GM19193 (cell line): ENCODE results near the gene CRACR2A.
A peak's percentile ranks its signal among the peaks of the same experiment; 100 is the strongest.

ENCODE experiments used
- POLR2A ChIP-seq: IDR thresholded peaks from 4 replicates; pipeline ENCODE4 v1.6.1; 2011; ENCODE audit not compliant: insufficient read depth, insufficient read length; ENCODE audit errors: extremely low read depth

CRACR2A gene

DNA sequence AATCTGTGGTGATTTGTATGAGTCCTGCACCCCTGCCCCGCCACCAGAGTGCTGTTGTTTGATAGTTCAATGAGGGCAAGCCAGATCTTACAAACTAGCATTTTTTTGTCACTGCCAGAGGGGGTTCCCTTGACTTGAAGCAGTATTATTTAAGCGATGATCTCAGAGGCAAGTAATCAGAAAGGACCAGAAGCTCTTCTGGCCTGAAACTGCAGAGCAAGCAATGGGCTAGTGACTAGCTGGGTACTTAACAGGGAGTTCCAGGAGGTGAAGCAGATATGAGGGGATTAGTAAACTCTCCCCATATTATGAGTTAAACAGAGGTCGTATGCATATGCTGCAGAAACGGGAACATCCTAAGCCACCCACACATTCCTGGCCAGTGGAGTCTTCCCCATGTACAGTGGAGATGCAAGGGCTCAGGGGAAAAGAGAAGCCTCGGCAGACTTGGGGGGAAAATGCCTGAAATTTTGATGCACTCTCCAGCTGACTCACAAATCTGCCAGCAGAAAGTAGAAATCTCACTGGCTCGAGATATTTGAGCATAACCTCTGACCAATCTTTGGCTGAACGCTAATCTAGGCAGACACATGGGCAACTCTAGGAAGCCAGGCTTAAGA is 8.3 kb upstream of the CRACR2A start:
- no peak for TF ChIP-seq POLR2A

DNA sequence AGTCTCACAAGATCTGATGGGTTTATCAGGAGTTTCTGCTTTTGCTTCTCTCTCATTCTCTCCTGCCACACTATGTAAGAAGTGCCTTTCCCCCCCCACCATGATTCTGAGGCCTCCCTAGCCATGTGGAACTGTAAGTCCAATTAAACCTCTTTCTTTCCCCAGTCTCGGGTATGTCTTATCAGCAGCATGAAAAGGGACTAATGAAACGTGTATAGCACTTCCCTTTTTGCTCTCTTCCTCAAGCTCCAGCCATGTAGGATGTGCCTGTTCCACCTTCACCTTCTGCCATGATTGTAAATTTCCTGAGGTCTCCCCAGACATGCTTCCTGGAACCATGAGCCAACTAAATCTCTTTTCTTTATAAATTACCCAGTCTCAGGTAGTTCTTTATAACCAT is 7.0 kb upstream of the CRACR2A start:
- TF ChIP-seq POLR2A: no peak

DNA sequence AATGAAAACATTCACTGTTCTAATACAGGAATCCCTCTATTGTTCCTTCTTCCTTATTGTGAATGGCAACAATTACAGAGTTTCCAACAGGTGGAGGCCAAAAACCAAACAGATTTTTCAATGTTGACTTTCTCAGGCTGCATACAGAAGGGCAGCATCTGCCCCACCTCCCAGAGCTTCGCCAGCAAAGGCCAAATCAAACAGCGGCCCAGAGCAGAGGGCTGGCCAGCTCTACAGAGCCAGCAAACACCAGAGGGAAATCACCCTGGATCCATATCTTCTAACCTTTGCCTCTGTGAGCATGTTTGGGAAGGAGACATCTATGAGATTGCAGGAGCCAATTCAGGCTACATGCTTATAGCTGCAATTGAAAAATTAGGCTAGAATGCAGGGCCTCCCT is 4.4 kb upstream of the CRACR2A start:
- no peak for TF ChIP-seq POLR2A

DNA sequence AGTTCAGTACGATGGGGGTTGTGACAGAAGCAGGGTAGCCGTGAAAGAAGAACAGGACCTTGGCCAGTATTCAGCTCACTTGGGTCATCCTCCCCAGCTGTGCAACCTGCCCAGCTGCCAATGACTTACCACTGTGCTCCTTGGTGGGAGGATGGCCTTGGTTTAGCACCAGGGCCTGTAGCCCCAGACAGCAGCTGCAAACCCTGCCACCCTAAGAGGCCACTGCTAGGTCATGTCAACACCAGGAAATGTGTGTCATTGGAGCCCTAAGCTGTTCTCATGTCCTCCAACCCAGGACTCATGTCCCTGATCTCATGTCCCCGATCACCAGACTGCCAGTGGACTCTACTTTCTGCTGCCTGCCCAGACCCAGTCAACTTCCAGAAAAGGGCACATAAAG is 3.0 kb upstream of the CRACR2A start:
- no peak for TF ChIP-seq POLR2A

DNA sequence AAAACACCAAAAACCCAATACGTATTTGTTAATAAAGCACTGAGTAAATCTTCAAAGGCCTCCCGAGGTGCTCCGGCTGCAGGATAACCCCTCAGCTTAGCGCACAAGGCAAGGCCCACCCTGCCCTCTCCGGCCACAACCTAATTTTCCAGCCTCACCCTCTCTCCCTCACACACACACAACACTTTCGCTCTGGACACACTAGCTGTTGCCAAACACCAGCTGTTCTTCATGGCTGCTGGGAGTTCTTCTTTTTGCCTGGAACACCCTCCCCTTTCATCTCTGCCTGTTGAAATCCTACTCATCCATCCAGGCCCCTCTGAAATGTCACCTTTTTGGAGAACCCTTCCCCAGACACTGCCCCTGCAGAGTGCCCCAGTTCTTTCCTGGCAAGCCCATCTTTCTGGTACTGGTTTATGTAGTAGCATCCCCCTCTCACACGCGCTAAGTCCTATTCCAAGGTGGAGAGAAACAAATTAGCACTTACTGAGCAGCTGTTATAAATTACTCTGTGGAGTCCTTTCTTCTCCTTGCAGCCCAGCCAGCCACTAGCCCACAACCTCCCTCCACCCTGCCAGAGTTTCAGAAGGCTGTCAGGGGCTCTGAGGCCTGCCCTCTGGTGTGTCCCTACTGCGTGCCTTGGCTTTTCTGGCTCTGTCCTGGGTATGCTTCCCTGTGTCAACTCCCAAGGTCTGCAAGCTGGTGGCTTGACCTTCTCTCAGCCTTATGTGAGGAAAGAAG is 805 bp upstream of the CRACR2A start:
- TF ChIP-seq POLR2A: no peak

DNA sequence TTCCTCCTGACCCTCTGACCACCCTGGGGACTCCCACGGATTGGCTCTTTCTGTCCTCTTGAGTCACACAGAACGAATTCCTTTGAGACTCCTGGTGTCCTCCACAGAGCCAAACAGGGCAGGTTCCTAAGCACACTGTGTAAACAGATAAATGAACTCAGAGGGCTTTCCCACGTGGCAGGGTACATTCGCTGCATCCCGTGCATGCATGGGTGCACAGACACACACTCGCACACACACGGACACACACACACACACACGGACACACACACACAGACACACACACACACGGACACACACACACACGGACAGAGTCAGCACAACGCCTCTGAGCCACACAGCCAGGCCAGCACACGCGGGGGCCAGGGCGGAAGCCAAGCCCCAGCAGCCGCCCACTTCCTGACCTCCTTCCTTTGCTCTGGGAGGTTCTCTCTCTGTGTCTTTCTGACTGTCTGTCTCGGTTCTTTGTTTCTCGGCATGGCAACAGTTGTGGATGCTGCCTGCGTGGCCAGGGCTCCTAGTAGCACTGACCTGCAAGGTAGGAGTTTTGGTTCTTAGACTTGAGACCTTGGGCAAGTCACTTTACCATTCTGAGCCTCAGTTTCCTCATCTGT is 706 bp downstream of the CRACR2A start:
- TF ChIP-seq POLR2A: peak; percentile 68

DNA sequence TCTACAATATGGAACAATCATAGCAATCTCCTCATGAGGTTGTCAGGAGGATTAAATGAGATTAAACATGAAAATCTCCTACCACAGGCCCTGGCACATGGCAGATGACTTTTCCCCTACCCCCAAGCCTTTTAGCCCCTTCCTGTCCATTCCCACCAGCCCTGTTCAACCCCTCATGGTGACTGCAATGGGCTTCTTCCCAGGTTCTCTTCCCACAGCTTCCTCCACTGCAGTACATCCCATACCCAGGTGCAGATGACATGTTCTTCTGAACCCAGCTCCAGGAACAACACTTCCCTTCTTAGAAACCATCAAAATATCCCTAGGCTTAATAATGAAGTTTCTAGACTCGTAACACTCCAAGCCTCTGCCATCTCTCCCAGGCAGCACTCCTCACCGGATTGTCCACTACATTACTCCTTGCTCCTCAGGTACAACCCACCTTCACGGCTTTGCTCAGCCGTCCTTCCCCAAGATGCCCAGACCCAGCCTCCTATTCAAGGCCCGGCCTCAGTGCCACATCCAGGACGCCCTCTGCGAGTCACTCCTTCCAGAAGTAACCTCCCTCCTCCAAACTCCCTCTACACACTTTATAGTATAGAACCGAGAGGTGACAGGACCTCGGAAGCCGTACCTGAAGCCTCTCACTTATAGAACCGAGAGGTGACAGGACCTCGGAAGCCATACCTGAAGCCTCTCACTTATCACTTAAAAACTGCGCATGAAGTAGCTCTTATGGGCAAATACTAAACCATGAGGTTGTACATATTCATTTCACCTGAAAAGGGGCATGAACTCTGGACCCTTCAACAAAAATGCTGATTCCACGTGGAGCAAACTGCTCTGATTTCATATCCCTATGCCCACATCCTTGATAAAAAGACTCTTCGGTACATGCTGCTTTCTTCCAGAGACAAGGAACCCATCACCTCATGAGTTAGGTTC is 1.5 kb downstream of the CRACR2A start:
- no peak for TF ChIP-seq POLR2A

DNA sequence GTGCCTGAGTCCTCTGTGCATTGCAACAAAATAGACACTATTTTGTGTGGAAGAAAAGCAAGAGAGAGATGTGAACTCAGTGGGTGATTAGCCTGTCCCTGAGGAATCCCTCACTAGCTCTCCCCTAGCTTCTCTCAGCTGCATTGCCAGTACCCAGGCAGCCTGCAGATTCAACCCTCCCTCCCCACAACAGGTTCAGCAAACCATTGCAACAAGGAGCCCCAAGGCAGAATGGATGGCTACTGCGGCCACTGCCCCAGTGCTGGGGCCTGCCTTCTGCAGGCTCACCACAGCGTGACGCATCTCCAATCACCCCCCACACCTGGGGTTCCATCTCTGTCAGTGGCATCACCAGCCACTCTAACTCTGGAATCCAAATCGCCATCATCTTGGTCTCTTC is 2.3 kb downstream of the CRACR2A start:
- no peak for TF ChIP-seq POLR2A

DNA sequence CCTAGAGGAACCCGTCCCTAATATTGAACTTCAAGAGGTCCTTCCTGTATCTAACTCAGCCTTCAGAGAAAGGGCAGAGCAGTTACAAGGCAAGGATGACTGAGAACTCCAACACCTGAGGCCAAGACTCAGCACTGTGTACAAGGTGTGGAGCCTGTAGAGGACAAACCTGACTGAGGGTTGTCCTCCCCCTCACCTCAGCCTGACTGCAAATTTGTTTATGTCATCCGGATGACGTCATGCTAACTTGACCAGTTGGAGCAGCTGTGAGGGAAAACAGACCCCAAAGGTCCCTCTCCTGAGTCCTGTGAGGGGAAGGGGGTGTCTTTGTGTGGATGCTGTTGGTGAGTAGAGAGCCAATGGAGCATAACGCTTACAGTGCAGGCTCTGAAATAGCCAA is 4.3 kb downstream of the CRACR2A start:
- TF ChIP-seq POLR2A: no peak

DNA sequence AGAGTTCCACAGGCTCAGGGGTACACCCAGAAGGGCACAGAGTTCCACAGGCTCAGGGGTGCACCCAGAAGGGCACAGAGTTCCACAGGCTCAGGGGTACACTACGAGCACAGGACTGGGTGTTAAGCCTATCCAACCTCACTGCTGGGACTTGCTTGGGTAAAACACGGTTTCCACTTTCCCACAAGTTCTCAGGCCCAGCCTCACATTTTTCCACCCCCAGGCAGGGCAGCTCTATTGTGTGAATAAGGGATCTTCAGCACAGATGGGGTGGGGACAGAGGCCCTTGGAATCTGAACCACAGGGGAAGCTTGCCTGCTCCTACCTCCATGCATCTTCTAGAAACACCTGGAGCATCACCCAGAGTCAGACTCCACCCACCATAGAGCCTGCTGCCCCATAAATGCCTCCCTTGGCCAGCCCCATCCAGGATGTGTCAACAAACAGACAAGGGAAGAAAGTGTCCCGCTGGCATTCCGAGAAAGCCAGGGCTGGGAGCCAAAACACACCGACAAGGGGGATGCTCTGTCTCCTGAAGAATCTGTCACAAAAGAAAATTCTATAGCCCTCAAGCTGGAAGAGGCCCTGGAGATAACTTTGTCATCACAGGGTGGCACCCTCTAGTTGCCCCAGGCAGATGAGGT is 4.8 kb downstream of the CRACR2A start:
- TF ChIP-seq POLR2A: no peak

DNA sequence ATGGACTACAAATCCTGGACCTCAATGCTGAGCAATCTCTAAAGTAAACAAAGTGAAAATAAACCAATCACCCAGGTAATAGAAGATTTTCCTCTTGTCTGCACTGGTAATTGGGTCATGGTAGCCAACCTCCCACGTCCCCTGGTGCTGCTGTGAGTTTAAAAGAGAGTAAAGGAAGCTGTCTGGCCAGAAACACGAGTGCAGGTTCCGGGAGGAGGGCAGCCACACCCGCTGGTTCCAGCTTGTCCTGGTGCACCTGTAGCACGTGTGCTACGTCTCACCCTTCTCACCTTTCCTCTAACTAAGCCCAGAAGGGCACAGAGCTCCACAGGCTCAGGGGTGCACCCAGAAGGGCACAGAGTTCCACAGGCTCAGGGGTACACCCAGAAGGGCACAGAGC is 5.4 kb downstream of the CRACR2A start:
- TF ChIP-seq POLR2A: no peak

DNA sequence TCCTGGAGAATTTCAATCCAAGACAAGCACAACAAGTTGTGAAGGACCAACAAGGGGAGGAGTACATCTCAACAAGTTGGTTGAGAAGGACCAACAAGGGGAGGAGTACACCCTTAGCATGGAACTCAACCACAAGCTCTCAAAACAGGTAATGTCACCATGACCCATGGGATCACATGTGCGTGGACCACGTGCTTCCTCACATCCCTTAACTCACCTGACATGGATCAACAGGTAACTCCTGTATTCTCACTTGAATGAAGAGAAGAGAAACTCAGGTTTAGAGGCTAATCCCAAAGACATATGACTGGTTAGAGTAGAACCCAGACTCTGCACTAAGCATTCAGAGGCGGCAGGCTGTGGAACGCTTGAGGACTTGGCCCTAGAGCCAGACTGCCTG is 6.2 kb downstream of the CRACR2A start:
- no peak for TF ChIP-seq POLR2A

DNA sequence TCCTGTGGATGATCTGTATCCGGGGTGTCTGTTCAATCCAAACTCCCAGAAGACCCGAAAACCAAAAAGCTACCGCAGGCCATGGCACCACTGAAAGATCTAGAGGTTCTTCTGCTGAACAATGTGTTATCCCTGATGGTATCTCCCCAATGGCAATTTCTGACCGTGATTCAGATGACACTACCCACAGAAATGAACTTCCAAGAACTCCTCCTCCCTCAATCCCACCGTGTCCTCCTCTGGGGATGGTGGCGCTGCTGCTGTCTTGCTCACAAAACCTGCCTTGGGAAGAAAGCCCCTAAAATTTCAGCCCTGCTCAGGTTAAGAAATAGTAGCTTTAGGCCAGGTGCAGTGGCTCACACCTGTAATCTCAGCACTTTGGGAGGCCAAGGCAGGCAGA is 7.8 kb downstream of the CRACR2A start:
- TF ChIP-seq POLR2A: no peak

DNA sequence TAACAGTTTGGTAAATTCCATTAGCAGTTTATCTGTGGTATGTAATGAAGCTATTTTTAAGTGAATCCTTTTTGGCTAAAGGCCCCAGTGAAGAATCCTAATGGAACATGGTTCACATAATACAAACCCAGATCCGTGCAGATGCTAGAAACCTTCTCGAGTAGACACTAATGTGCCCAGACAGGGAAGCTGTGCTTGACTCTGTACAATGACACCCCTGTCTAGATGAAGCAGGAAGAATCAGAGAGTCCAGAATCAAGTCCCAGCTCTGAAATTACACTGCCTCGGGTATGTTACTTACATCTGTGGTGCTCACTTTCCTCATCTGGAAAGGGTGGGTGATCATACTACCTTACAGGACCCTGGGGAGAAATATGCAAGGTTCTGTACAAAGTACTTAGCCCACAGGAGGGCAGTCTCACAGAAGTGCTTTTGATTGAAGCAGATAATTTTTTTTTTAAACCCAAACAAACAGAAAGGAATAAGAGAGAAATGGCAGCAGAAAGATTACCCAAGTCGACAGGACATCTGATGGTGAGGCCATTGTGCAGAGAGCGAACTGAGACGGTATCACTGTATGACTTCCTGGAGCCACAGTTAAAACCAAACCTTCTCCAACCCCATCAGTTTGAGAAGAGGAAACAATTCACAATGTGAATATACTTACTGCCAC is 8.5 kb downstream of the CRACR2A start:
- no peak for TF ChIP-seq POLR2A
